SH-SY5Y (cell line): ENCODE results near the gene GPR150.

Experiments used
- GATA2 ChIP-seq: IDR thresholded peaks from 2 replicates; pipeline ENCODE4 v1.6.1; 2011; ENCODE audit warnings: mild to moderate bottlenecking, low read depth, low read length
- GATA3 ChIP-seq: IDR thresholded peaks from 2 replicates; pipeline ENCODE4 v1.6.1; 2011; ENCODE audit warnings: low read depth, mild to moderate bottlenecking, low read length, moderate library complexity

DNA sequence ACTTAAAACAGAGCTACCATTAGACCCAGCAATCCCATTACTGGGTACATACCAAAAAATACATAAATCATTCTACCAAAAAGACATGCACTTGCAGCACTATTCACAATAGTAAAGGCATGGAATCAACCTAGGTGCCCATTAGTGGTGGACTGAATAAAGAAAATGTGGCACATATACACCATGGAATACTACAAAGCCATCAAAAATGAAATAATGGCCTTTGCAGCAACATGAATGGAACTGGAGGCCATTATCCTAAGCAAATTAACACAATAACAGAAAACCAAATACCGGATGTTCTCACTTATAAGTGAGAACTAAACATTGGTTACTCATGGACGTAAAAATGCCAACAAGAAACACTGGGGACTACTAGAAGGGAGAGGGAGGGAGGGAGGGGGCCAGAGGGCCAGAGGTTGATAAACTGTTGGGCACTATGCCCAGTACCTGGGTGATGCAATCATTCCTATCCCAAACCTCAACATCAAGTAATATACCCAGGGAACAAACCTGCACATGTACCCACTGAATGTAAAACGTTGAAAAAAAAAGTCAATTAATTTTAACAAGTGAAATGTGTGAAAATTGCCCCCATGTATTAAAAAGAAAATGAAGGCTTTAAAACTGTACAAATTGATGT is 24.5 kb upstream of the GPR150 start:
- TF ChIP-seq GATA2 (no peak), GATA3 (no peak)
